SU-DHL-6 (cell line): ENCODE results near the gene CUTA.
"Not testable (repeated sequence)": the region's sequence is repeated elsewhere in the genome, so short reads cannot be mapped to it uniquely, and the experiment has no call there.

Experiments used
- CTCF ChIP-seq: fragments of 200-600 bp; sonication (generic); IDR thresholded peaks from one replicate; pipeline ENCODE4 v1.5.1; 2017; ENCODE audit warnings: antibody characterized with exemption, mild to moderate bottlenecking, low read length, moderate library complexity; ENCODE audit not compliant: insufficient read depth, poor library complexity, severe bottlenecking
- EZH2phosphoT487 ChIP-seq: fragments of 200-600 bp; sonication (generic), shearing (Covaris generic); conservative IDR thresholded peaks from 2 replicates; pipeline ENCODE4 v1.6.1; 2018; ENCODE audit warnings: mild to moderate bottlenecking, antibody characterized with exemption, low read length, moderate library complexity, mixed read lengths

DNA sequence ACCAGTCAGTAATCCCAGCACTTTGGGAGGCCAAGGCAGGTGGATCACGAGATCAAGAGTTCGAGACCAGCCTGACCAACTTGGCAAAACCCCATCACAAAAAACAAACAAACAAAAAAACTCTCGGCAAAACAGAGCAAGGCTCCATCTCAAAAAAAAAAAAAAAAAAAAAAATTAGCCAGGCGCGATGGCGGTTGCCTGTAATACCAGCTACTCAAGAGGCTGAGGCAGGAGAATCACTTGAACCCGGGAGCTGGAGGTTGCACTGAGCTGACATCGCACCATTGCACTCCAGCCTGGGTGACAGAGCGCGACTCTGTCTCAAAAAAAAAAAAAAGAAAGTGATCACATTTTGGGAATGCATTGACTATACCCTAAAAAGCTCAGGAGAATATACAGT is 38.7 kb downstream of the CUTA start:
- not testable (repeated sequence) for TF ChIP-seq CTCF, EZH2phosphoT487
